HepG2 (cell line): ENCODE results near the gene TAT. TPM values are rescaled to one million over a fixed set of nuclear protein-coding genes. Genes with fewer than 3 reads are reported as not detected.

Experiments used
- KMT2B ChIP-seq: IDR thresholded peaks from 2 replicates; pipeline ENCODE4 v1.6.1; 2016; ENCODE audit warnings: missing genetic modification reagents, missing compliant biosample characterization
- MYNN ChIP-seq: sonication (generic); formaldehyde crosslinking; IDR thresholded peaks from 2 replicates; pipeline ENCODE4 v1.4.0; 2020; ENCODE audit warnings: mild to moderate bottlenecking, low read depth, missing genetic modification reagents
- NCOR1 ChIP-seq: fragments of 200-600 bp; sonication (generic); IDR thresholded peaks from 2 replicates; pipeline ENCODE4 v1.7.0; 2017; ENCODE audit warnings: antibody characterized with exemption, low read length, borderline replicate concordance
- SALL1 ChIP-seq: sonication (generic); formaldehyde crosslinking; IDR thresholded peaks from 2 replicates; pipeline ENCODE4 v1.8.0; 2022; ENCODE audit warnings: mild to moderate bottlenecking, missing genetic modification reagents
- SCMH1 ChIP-seq: sonication (generic); formaldehyde crosslinking; IDR thresholded peaks from 2 replicates; pipeline ENCODE4 v1.9.0; 2021; ENCODE audit warnings: missing genetic modification reagents, mild to moderate bottlenecking, borderline replicate concordance
- TBP ChIP-seq: sonication (generic); formaldehyde crosslinking; IDR thresholded peaks from 2 replicates; pipeline ENCODE4 v1.5.0; 2020; ENCODE audit warnings: missing genetic modification reagents
- XRCC5 ChIP-seq: fragments of 200-400 bp; formaldehyde crosslinking; optimal IDR thresholded peaks from 2 replicates; pipeline ENCODE3; 2017; ENCODE audit warnings: mild to moderate bottlenecking, low read length
- ZFP36L1 ChIP-seq: sonication (generic); formaldehyde crosslinking; IDR thresholded peaks from 2 replicates; pipeline ENCODE4 v1.8.0; 2022; ENCODE audit warnings: mild to moderate bottlenecking, missing genetic modification reagents, moderate library complexity
- ZFY ChIP-seq: sonication (generic); formaldehyde crosslinking; IDR thresholded peaks from 2 replicates; pipeline ENCODE4 v1.4.0; 2020; ENCODE audit warnings: missing genetic modification reagents
- ZNF205 ChIP-seq: IDR thresholded peaks from 2 replicates; pipeline ENCODE4 v1.6.1; 2018; ENCODE audit warnings: missing biosample characterization, missing genetic modification reagents
- ZNF331 ChIP-seq: sonication (generic); formaldehyde crosslinking; IDR thresholded peaks from 2 replicates; pipeline ENCODE4 v1.4.0; 2020; ENCODE audit warnings: missing genetic modification reagents
- ZNF337 ChIP-seq: sonication (generic); formaldehyde crosslinking; IDR thresholded peaks from 2 replicates; pipeline ENCODE4 v1.5.1; 2020; ENCODE audit warnings: missing genetic modification reagents, low read depth, mild to moderate bottlenecking, borderline replicate concordance
- ZNF543 ChIP-seq: sonication (generic); formaldehyde crosslinking; IDR thresholded peaks from 2 replicates; pipeline ENCODE4 v1.4.0; 2020; ENCODE audit warnings: mild to moderate bottlenecking, missing genetic modification reagents
- ZNF816 ChIP-seq: sonication (generic); formaldehyde crosslinking; IDR thresholded peaks from 2 replicates; pipeline ENCODE4 v1.8.0; 2022; ENCODE audit warnings: missing genetic modification reagents, mild to moderate bottlenecking, borderline replicate concordance
- polyA plus RNA-seq, 8 experiments: library from polyadenylated mRNA; depleted of rRNA in 3 of 8; stranded (reverse) in 7 of 8; unstranded in 1 of 8; fragments of >200 nt; fragmentation: Illumina TruSeq in 4 of 8; extraction: Trizol in 4 of 8; gene quantifications; 2 replicates each; pipeline versions ENCODE4 v1.2.1 to v1.2.3, GENCODE V29; 2011 to 2016; ENCODE audit warnings: low read depth in 4 of 8, missing spikeins in 1 of 8, mixed read lengths in 1 of 8; ENCODE audit not compliant: insufficient read depth in 1 of 8
- total RNA-seq, 5 experiments: library from RNA; depleted of rRNA; stranded (reverse); fragments of >200 nt; fragmentation: Illumina TruSeq; extraction: Trizol; gene quantifications; 2 replicates each; pipeline ENCODE4 v1.2.3, GENCODE V29; 2016; ENCODE audit warnings: low read depth in 1 of 5
- TF ChIP-seq, protein P1 (sequence below): IDR thresholded peaks from 2 replicates; pipeline ENCODE4 v1.6.1; 2016; ENCODE audit warnings: low read depth, borderline replicate concordance
- TF ChIP-seq, protein P2 (sequence below): sonication (generic); formaldehyde crosslinking; IDR thresholded peaks from 2 replicates; pipeline ENCODE4 v1.5.1; 2020; ENCODE audit warnings: mild to moderate bottlenecking, moderate library complexity, missing genetic modification reagents
- TF ChIP-seq, protein P3 (sequence below): sonication (generic); formaldehyde crosslinking; conservative IDR thresholded peaks from 2 replicates; pipeline ENCODE4 v1.4.0; 2020; ENCODE audit warnings: missing genetic modification reagents
- TF ChIP-seq, protein P4 (sequence below): sonication (generic); formaldehyde crosslinking; IDR thresholded peaks from 2 replicates; pipeline ENCODE4 v1.5.0; 2020; ENCODE audit warnings: mild to moderate bottlenecking, missing genetic modification reagents, borderline replicate concordance
- TF ChIP-seq, protein P5 (sequence below): sonication (generic); formaldehyde crosslinking; IDR thresholded peaks from 2 replicates; pipeline ENCODE4 v1.9.0; 2021; ENCODE audit warnings: missing genetic modification reagents, mild to moderate bottlenecking, borderline replicate concordance

The TAT gene
- total and polyA plus RNA-seq, 2 of the 13 experiments (the other 11 are each of a cell fraction or from before 2014, with no cell fraction given) = 1.6 to 5.8 TPM

DNA sequence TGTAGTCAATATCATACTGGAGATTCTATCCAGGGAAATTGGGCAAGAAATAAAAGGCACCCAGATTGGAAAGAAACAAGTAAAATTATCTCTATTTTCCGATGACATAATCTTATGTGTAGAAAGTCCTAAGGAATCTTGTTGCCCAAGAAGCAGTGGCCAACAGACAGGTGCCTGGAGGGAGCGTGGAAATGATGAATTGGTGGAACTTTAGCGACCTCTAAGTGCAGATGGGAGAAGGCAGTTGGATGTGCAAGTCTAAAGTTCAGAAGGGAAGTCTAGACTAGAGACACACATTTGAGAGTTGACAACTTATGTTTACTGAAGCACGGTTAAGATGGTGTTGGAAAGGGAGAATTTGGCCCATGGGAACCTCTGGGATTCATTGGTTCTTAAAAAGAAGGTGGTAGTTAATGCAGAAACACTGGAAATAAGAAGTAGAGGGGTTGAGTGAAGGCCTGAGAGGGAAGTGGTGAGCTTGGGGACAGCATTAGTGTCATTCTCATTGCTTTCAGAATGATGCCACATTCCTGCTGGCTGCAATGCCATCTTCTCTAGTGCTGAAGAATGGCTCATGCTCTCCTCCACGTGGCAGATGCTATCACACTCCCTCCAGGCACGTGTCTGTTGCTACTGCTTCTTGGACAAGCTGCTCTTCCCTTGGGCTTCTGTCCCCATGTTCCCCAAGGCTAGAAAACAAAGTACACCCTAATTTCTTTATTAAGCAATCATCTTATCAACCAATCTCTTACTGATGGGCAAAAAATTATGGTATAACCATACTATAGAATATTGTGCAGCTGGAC is 24.0 kb downstream of the TAT start (continued):
- peak; percentile 18 for TF ChIP-seq SALL1 (CRISPR knock-in tag)
- TF ChIP-seq ZNF337 = no peak
- TF ChIP-seq TBP = no peak
- no peak for TF ChIP-seq ZFP36L1 (CRISPR knock-in tag)
- TF ChIP-seq, protein P1, sequence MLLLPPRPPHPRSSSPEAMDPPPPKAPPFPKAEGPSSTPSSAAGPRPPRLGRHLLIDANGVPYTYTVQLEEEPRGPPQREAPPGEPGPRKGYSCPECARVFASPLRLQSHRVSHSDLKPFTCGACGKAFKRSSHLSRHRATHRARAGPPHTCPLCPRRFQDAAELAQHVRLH (CRISPR knock-in tag) = 0 out of 2 replicates have a peak, but pooled peaks have one; percentile 27
- TF ChIP-seq XRCC5 = peak; percentile 20
- TF ChIP-seq, protein P2, sequence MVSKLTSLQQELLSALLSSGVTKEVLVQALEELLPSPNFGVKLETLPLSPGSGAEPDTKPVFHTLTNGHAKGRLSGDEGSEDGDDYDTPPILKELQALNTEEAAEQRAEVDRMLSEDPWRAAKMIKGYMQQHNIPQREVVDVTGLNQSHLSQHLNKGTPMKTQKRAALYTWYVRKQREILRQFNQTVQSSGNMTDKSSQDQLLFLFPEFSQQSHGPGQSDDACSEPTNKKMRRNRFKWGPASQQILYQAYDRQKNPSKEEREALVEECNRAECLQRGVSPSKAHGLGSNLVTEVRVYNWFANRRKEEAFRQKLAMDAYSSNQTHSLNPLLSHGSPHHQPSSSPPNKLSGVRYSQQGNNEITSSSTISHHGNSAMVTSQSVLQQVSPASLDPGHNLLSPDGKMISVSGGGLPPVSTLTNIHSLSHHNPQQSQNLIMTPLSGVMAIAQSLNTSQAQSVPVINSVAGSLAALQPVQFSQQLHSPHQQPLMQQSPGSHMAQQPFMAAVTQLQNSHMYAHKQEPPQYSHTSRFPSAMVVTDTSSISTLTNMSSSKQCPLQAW (CRISPR knock-in tag) = 0 out of 2 replicates have a peak, but pooled peaks have one; percentile 8
- no peak for TF ChIP-seq MYNN (CRISPR knock-in tag)
- TF ChIP-seq ZNF543 (CRISPR knock-in tag) = no peak
- TF ChIP-seq NCOR1 = 0 out of 2 replicates have a peak, but pooled peaks have one; percentile 8
- TF ChIP-seq, protein P3, sequence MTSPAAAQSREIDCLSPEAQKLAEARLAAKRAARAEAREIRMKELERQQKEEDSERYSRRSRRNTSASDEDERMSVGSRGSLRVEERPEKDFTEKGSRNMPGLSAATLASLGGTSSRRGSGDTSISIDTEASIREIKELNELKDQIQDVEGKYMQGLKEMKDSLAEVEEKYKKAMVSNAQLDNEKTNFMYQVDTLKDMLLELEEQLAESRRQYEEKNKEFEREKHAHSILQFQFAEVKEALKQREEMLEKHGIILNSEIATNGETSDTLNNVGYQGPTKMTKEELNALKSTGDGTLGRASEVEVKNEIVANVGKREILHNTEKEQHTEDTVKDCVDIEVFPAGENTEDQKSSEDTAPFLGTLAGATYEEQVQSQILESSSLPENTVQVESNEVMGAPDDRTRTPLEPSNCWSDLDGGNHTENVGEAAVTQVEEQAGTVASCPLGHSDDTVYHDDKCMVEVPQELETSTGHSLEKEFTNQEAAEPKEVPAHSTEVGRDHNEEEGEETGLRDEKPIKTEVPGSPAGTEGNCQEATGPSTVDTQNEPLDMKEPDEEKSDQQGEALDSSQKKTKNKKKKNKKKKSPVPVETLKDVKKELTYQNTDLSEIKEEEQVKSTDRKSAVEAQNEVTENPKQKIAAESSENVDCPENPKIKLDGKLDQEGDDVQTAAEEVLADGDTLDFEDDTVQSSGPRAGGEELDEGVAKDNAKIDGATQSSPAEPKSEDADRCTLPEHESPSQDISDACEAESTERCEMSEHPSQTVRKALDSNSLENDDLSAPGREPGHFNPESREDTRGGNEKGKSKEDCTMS (CRISPR knock-in tag) = no peak
- TF ChIP-seq ZNF816 (CRISPR knock-in tag) = no peak
- peak; percentile 26; the same call in 1 of the 2 replicates for TF ChIP-seq ZNF331 (CRISPR knock-in tag)
- 0 out of 2 replicates have a peak, but pooled peaks have one; percentile 14 for TF ChIP-seq KMT2B (CRISPR knock-in tag)
- TF ChIP-seq ZFY = no peak
- TF ChIP-seq, protein P4, sequence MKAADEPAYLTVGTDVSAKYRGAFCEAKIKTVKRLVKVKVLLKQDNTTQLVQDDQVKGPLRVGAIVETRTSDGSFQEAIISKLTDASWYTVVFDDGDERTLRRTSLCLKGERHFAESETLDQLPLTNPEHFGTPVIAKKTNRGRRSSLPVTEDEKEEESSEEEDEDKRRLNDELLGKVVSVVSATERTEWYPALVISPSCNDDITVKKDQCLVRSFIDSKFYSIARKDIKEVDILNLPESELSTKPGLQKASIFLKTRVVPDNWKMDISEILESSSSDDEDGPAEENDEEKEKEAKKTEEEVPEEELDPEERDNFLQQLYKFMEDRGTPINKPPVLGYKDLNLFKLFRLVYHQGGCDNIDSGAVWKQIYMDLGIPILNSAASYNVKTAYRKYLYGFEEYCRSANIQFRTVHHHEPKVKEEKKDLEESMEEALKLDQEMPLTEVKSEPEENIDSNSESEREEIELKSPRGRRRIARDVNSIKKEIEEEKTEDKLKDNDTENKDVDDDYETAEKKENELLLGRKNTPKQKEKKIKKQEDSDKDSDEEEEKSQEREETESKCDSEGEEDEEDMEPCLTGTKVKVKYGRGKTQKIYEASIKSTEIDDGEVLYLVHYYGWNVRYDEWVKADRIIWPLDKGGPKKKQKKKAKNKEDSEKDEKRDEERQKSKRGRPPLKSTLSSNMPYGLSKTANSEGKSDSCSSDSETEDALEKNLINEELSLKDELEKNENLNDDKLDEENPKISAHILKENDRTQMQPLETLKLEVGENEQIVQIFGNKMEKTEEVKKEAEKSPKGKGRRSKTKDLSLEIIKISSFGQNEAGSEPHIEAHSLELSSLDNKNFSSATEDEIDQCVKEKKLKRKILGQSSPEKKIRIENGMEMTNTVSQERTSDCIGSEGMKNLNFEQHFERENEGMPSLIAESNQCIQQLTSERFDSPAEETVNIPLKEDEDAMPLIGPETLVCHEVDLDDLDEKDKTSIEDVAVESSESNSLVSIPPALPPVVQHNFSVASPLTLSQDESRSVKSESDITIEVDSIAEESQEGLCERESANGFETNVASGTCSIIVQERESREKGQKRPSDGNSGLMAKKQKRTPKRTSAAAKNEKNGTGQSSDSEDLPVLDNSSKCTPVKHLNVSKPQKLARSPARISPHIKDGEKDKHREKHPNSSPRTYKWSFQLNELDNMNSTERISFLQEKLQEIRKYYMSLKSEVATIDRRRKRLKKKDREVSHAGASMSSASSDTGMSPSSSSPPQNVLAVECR (CRISPR knock-in tag) = no peak; the same call in 1 of the 2 replicates
- TF ChIP-seq, protein P5, sequence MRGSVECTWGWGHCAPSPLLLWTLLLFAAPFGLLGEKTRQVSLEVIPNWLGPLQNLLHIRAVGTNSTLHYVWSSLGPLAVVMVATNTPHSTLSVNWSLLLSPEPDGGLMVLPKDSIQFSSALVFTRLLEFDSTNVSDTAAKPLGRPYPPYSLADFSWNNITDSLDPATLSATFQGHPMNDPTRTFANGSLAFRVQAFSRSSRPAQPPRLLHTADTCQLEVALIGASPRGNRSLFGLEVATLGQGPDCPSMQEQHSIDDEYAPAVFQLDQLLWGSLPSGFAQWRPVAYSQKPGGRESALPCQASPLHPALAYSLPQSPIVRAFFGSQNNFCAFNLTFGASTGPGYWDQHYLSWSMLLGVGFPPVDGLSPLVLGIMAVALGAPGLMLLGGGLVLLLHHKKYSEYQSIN (CRISPR knock-in tag) = no peak
- TF ChIP-seq SCMH1 (CRISPR knock-in tag) = no peak
- no peak for TF ChIP-seq ZNF205 (CRISPR knock-in tag)
